GM21526 (cell line): ENCODE data around the gene RPLP2.
A peak's percentile ranks its signal among the peaks of the same experiment; 100 is the strongest.

Experiments used
- ATAC-seq: cut with Tn5 transposase; IDR thresholded peaks from one replicate; pipeline ENCODE4 v1.9.1; 2021; ENCODE audit warnings: moderate library complexity; ENCODE audit not compliant: unreplicated experiment, low FRiP score

RPLP2 gene

GRCh38 chr11:802693-803466 lies 6.9 kb upstream of the RPLP2 start:
- ATAC-seq, result no peak

DNA sequence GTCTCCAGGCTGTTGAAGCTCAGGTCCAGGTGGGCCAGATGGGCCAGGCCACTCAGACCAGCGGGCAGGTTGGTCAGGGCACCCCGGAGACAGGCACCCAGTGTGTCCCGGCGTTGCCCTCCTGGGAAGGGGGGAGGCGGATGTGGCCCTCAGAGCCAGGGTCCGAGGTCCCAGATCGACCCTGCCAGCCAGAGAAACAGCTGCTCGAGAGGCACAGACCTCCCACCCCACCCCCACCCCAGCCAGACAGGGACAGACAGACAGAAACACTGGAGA lies 6.4 kb upstream of the RPLP2 start:
- no peak for ATAC-seq

DNA sequence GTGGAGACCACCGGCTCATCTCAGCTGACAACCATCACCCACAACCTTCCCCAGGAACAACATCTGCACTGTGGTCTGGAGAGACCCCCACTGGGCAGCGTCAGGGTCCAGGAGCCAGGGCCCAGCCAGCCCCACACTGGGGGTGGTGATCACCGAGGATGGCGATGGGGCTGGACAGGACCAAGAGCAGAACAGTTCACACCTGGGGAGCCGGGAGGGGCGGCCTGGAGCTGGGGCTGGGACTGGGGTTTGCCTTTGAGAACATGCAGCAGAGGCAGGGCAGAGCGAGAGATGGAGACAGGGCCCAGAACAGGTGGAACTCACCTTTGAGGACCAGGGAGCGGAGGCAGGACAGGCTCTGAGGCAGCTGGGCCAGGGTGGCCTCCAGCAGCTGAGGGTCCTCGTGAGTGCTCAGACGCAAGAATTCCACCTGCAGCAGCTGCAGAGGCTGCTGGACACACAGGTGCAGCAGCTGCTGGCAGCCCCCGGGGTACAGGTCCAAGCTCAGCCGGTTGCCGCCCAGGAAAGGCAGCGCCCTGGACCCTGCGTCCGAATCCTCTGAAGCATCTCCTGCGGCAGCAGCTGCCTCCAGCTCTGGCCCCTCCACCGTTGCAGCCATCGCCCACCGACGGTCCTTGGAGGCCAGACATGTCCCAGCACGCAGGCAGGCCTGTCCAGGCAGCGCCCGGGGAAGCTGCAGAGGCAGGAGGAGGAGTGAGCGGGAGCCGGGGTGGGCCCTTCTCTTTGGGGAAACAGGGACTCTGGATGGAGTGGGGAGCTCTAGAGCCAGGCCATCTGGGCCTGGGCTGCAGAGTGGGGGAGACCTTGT lies 5.8 kb upstream of the RPLP2 start:
- no peak for ATAC-seq

GRCh38 chr11:804599-804964 lies 5.2 kb upstream of the RPLP2 start:
- no peak for ATAC-seq

DNA sequence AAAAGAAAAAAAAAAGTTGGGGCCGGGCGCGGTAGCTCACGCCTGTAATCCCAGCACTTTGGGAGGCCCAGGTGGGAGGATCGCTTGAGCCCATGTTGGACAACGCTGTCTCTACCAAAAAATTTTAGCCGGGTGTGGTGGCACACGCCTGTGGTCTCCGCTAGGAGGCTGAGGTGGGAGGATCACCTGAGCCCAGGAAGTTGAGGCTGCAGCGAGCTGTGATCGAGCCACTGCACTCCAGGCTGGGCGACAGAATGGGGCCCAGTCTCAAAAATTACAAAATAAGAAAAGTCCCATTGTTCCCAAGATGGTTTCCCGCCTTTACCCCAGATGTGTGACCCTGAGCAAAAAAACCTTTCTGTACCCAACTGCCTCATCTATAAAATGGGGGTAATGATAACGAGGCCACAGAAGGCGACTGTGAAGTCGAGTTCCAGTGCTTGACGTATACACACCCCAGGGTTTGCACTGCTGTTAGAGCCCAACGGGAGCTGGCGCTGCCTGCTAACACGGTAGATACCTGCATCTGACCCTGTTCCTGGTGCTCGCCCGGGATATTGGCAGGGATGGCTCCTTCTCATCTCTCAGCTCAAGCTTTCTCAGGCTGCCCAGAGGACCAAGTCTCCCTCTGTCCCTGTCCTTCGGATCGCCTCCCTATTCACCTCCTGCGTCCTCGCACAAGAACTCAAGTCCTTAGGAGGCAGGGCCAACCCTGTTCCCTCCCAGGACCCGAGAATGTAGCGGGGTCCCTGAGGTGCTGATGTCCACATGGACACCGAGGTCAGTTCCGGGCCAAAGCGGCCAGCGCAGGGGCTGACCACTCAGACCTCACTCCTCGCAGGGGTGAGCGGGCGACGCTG lies 1.1 kb upstream of the RPLP2 start:
- ATAC-seq, result no peak

- ATAC-seq, result no peak
These were observed 337 bp downstream of the RPLP2 start for GRCh38 chr11:810040-810567.

DNA sequence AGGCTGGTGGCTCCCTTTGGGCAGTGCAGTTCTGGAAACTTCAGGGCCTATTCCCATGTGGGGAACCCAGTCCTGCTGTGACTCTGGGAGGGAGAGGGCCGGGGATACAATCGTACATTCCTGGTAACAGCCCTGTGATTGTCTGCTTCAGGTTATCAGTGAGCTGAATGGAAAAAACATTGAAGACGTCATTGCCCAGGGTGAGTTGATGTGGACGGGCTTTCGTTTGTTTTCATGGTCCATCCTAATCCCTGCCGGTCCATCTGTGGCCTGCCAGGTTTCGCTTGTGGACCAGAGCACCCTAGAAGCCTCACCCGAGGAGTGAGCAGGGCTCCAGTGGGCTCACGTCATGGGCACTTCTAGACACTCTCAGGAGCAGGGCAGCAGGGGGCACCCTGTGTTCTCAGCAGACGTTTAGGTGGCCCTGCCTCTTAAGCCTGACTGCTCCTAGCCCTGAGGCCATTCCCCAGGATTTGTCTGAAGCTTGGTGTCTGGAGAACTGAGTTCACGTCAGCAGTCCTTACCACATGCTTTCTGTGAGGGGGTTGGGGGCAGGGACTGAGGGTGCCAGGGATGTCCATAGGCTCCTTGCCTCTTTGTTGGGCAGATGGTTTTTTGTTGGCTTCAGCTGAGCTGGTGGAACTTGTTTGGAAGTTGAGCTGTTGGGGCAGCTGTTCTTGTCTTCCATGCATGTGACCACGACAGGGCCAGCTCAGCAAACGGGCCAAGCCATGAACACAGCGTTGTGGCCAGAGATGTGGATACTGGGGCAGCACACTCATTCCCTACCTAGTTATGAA lies 1.9 kb downstream of the RPLP2 start:
- no peak for ATAC-seq

GRCh38 chr11:812390-812789 lies 2.6 kb downstream of the RPLP2 start:
- no peak for ATAC-seq

DNA sequence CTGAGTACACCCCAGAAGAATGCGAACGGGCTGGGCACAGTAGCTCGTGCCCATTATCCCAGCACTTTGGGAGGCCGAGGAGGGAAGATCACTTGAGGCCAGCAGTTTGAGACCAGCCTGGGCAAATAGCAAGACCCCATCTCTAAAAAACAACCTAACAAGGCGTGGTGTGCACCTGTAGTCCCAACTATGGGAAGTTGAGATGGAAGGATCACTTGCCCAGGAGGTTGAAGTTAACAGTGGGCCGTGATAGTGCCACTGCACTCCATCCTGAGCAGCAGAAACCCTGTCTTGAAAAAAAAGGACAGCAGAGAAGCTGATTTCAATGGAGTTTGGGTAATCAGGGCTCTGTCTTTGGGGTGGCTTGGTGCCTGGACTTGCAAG lies 3.3 kb downstream of the RPLP2 start:
- no peak for ATAC-seq

- no peak for ATAC-seq
These were observed 3.8 kb downstream of the RPLP2 start for GRCh38 chr11:813456-814096.

DNA sequence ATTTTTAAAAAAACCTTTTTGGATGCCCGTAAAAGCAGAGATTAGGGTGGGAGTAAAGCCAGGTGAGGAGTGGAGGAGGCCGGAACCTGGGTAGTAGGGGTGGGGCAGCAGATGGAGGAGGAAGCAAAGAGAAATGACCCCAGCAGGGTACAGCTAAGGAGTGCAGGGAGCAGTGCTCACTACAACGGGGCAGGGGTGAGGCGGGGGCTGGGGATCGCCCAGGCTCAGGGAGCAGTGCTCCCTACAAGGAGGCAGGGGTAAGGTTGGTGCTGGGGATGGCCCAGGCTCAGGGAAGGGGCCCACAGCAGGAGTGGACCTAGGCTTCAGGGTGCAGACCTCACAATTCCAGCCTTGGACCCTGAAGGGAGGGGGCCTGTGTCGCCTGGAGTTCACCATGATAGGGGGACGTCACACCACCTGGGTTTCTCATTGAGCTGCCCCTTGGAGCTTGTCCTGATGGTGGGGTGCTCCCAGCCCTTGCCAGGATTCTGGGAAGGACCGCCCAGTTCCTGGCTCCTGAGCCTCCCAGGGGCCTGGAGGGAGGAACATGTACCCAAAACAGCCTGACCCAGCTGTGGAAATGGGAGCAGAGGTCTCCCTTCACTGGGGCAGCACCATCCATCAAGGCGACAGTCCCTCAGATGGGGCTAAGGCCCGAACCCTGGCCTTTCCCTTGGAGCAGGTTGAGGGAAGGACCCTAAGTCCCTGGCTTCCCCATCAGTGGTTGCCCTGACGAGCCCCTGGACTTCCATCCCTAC lies 6.1 kb downstream of the RPLP2 start:
- ATAC-seq, result no peak

- no peak for ATAC-seq
These were observed 6.6 kb downstream of the RPLP2 start for GRCh38 chr11:816433-816779.

GRCh38 chr11:818396-819128 lies 8.8 kb downstream of the RPLP2 start, which contains the start of gene PNPLA2:
TSS of gene PNPLA2 (plus strand) at chr11:818914. CDS start at chr11:819719, 805 bp downstream.
- ATAC-seq, result peak; percentile 1

- ATAC-seq, result peak; percentile 51
These were observed 9.6 kb downstream of the RPLP2 start for GRCh38 chr11:819129-819931.

- ATAC-seq, result peak; percentile 49
These were observed 10.3 kb downstream of the RPLP2 start for GRCh38 chr11:819943-820649.

- ATAC-seq, result no peak
These were observed 11.1 kb downstream of the RPLP2 start for GRCh38 chr11:820655-821511.
